Measurements from ENCODE around the gene RHBDL1.

RHBDL1 gene

DNA sequence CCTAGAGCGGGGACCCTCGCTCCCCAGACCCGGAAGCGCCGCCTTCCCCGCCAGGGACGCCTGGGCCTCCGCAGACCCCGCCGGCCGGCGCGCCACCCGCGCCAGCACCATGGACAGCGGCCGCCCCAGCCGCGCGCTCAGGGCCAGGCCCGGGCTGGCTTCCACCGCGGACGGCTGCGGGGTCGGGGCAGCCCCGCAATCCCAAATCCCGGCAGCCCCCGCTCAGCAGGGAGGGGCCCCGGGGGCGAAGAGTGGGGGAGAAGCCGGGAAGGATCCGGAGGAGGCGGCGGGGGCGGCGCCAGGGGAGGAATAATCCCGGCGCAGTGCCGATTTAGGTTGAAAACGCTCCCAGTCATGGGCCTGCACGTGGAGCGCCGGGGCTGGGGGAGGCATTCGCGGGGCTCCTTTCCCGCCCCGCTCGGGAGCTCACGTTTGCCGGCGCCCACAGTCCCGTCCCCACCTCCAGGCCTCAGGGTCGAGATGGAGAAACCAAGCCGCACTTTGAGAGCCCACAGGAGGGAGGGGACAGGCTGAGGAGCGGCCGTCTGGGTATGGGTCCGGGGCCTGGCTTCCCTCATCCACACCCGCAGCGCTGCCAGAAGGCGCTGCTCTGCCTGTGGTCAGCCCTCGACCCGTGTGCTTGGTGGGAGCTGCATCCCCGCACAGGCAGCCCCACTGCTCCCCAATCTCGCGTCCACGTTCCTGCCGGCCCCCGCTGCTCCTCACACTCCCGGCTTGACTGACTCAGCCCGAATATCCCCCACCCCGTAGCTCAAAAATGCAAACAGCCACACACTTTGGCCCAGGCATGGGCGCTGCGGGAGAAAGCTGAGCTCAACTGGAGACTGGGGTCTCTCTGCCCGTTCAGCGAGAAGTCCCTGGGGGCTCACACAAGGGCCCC lies 25.5 kb downstream of the RHBDL1 start:
- no peak overlapping the region for H3K27ac Mint-ChIP-seq
- H3K27me3 Mint-ChIP-seq = peaks cover 90% of the 10 kb centered on the region

DNA sequence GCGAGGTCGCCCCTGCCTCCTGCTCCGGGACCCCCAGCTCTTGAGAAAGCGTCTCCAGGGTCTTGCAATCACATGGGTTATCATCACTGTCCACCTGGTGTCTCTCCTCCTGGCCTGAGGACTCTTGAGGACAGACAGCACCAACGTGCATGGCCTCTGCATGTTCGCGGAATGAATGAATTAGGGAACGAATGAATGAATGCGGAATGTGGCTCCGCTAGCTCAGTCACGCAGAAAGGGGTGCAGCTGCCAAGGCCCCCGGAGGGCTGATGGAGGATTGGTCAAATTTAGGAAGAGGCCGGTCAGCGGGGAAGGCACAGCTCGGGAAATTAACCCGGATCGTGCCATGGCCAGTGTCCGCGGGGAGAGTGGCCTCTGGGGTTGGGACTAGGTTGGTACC lies 26.9 kb downstream of the RHBDL1 start:
- H3K4me1 Mint-ChIP-seq (ENCODE audit: low read depth) = no peaks in the 10 kb centered on the region
- intact Hi-C loops (cut with micrococcal nuclease) = loop anchor here (10.0 kb wide), 1 partner anchor 482 kb away; no protein-coding TSS in a partner anchor
- H3K9me3 Mint-ChIP-seq = no peaks in the 10 kb centered on the region
- no peak overlapping the region for H3K27ac Mint-ChIP-seq
- H3K27me3 Mint-ChIP-seq = peaks cover 90% of the 10 kb centered on the region
- no peak overlapping the region for H3K4me3 Mint-ChIP-seq
- H3K36me3 Mint-ChIP-seq (ENCODE audit: low read depth) = no peaks in the 10 kb centered on the region

More for the DNA sequence above, 25.5 kb downstream of the RHBDL1 start:
- intact Hi-C loops (cut with micrococcal nuclease) = loop anchor here (10.0 kb wide), 1 partner anchor 484 kb away; no protein-coding TSS in a partner anchor
- Mint-ChIP-seq H3K9me3 (no peaks in the 10 kb centered on the region), H3K4me3 (no peak overlapping the region), H3K36me3 (ENCODE audit: low read depth) (no peaks in the 10 kb centered on the region), H3K4me1 (ENCODE audit: low read depth) (peaks cover 1% of the 10 kb centered on the region)

DNA sequence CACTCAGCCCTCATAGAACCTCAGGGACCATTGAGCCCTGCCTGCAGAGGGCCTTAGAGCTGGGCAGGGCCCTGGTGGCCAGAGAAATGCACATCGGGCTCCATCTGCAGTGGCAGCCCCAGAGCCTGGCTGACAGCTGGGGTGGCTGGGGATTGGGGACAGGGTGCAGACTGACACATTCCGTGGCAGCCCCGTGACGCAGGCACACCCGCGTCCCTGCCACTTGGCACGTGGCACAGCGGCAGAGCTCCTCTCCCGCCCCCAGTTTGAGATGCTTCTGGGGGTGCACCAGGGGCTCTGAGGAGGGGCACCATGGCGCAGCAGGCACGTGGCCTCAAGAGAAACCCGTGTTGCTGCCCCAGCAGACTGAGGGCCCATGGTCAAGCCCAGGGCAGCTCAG lies 27.9 kb downstream of the RHBDL1 start:
- no peaks in the 10 kb centered on the region for H3K4me1 Mint-ChIP-seq (ENCODE audit: low read depth)
- intact Hi-C loops (cut with micrococcal nuclease) = loop anchor here (10.0 kb wide), 1 partner anchor 481 kb away; no protein-coding TSS in a partner anchor
- peaks cover 89% of the 10 kb centered on the region for H3K27me3 Mint-ChIP-seq
- no peaks in the 10 kb centered on the region for H3K9me3 Mint-ChIP-seq
- no peaks in the 10 kb centered on the region for H3K36me3 Mint-ChIP-seq (ENCODE audit: low read depth)
- no peak overlapping the region for H3K4me3 Mint-ChIP-seq
- H3K27ac Mint-ChIP-seq = no peak overlapping the region

DNA sequence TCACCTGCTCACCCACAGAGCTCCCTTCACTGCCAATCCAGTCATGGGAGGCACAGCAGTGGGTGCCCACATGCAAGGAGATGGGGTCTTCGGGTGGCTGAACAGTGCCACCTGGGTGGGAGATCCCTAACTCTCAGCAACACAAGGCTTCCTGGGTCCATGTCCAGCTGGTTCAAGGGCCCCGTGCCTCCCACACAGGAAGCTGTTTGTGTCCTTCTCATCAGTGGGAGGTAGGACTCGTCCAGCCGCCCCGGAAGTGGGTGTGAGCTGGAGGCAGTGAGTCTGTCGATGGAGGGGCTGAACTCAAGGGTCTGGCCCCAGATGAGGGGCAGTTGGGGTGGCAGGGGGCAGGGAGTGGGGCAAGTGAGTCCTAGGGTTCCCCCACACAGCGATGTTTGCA lies 28.6 kb downstream of the RHBDL1 start:
- intact Hi-C loops (cut with micrococcal nuclease) = loop anchor here (10.0 kb wide), 1 partner anchor 481 kb away; no protein-coding TSS in a partner anchor
- Mint-ChIP-seq H3K4me3 (no peak overlapping the region), H3K36me3 (ENCODE audit: low read depth) (no peaks in the 10 kb centered on the region), H3K27me3 (peaks cover 89% of the 10 kb centered on the region), H3K9me3 (no peaks in the 10 kb centered on the region), H3K27ac (no peak overlapping the region), H3K4me1 (ENCODE audit: low read depth) (no peaks in the 10 kb centered on the region)

DNA sequence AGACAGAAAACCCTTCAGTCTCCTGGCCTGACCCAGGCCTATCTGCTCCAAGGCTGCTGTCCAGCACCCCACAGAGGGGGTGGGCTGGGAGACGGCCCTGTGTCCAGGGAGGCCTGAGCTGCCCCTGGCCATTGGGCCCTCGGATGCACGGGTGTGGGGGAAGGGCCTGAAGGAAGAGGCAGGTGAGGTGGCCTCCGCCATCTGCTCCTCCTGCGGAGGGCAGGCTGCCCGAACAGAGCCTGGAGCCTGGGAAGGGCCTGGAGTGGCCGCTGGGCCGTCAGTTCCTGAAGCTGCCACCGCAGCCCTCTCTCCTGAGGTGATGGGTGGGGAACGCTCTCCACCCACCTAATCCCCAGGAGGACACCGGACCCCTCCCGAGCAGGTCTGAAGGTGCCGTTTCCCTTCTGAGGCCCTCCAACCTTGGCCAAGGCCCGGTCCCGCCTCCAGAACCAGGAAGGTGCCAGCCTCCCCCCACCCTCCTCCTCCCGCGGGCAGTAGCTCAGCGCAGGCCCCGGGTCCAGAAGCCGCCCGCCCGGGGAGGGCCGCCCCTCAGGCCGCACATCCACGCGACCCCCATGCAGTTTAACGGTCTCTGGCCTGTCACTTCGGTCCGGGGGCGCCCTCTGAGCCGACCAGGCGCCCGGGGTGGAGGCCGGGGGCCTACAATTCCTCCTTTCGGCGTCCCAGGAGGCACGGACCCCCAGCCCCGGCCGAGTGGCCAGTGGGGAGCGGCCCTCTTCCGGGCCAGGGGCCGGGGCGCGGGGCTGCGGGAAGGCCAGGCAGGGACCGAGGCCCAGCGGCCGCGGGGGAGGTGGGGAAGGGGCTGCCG lies 29.3 kb downstream of the RHBDL1 start:
- Mint-ChIP-seq H3K27me3 (peaks cover 89% of the 10 kb centered on the region), H3K27ac (no peak overlapping the region), H3K36me3 (ENCODE audit: low read depth) (no peaks in the 10 kb centered on the region), H3K4me1 (ENCODE audit: low read depth) (no peaks in the 10 kb centered on the region), H3K4me3 (no peak overlapping the region), H3K9me3 (no peaks in the 10 kb centered on the region)
- intact Hi-C loops (cut with micrococcal nuclease) = loop anchor here (10.0 kb wide), 1 partner anchor 480 kb away; no protein-coding TSS in a partner anchor

DNA sequence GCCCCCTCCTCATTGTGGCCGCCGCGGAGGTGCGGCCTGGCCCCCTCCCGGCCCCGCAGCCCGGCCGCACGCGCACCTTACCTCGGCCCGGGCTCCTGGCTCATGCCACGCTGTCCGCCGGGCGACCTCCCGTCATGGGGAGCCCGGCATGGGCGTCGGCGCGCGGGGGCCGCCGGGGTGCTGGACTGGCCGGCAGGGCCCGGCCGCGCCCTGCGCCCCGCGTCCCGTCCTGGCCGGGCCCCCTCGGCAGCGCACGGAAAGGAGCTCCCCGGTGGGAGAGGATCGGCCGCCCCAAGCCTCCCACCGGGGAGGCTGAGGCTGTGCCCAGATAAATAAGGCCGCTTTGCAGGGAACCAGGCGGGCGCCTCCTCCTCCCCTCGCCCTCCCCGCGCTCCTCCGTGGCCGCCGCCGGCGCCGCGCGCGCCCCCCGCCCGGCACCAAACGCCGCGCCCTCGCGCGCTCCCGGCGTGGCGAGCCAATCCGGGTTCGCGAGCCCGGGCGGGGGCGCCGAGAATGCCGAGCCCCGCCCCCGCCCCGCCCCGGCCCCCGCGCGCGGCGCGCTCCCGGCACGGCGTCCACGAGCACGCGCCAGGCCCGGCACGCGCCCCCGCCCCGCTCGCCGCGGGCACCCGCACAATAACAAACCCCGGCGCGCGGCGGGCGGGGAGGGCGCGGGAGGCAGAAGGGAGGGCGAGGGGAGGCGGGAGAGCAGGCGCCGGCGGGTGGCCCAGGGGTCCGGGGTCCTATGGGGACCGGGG lies 30.1 kb downstream of the RHBDL1 start, which contains the start of gene FBXL16:
TSS of gene FBXL16 (minus strand) at position 371 of the 758 bp plus-strand sequence. CDS start 8,396 bp downstream, outside the sequence.
- H3K27me3 Mint-ChIP-seq = peaks cover 90% of the 10 kb centered on the region
- intact Hi-C loops (cut with micrococcal nuclease) = loop anchor here (10.0 kb wide), 1 partner anchor 479 kb away; no protein-coding TSS in a partner anchor
- no peaks in the 10 kb centered on the region for H3K9me3 Mint-ChIP-seq
- H3K36me3 Mint-ChIP-seq (ENCODE audit: low read depth) = no peaks in the 10 kb centered on the region
- no peak within 1 kb of the TSS for H3K4me3 Mint-ChIP-seq
- no peaks in the 10 kb centered on the region for H3K4me1 Mint-ChIP-seq (ENCODE audit: low read depth)
- no peak within 1 kb of the TSS for H3K27ac Mint-ChIP-seq

DNA sequence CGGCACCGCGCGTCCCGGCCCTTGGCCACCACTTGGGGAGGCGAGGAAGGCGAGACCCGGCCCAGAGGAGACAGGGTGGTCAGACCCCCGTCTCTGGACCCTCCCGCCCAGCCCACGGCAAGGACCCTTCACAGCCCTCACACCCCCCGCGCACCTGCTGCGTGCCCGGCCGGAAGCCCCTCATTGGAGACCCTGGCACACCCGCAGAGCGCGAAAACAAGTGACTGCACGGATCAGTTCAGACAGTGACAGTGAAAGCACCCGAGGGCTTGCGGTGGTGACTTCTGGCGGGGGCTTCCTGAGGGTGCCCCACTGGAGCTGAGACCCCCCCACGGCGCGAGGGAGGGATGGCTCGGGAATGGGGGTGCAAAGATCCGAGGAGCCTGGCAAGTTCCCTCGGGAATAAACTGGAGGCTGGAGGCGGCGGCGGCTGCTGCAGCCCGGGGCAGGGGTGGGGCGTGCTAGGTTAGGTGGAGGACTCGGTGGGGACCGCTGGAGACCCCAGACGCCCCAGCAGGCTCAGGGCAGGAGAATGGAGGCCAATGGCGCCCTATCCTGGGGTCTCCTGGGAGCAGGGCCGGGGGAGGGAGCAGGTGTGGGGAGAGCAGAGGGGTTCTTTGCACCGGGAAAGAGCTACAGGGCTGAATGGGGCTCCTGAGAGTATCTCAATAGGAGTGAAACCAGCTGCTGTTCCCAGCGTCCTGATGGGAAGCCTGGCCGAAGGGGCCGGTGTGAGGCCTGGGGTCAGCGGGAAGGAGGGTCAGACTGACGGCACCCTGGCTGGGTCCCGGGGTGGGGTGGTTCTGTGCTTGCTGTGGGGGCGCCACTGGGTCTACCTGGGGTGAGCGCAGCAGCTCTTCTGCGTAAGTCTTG lies 31.0 kb downstream of the RHBDL1 start:
- intact Hi-C loops (cut with micrococcal nuclease) = loop anchor here (10.0 kb wide), 1 partner anchor 478 kb away; no protein-coding TSS in a partner anchor
- Mint-ChIP-seq H3K9me3 (no peaks in the 10 kb centered on the region), H3K27me3 (peaks cover 90% of the 10 kb centered on the region), H3K4me3 (no peak overlapping the region), H3K4me1 (ENCODE audit: low read depth) (no peaks in the 10 kb centered on the region), H3K36me3 (ENCODE audit: low read depth) (no peaks in the 10 kb centered on the region), H3K27ac (no peak overlapping the region)

DNA sequence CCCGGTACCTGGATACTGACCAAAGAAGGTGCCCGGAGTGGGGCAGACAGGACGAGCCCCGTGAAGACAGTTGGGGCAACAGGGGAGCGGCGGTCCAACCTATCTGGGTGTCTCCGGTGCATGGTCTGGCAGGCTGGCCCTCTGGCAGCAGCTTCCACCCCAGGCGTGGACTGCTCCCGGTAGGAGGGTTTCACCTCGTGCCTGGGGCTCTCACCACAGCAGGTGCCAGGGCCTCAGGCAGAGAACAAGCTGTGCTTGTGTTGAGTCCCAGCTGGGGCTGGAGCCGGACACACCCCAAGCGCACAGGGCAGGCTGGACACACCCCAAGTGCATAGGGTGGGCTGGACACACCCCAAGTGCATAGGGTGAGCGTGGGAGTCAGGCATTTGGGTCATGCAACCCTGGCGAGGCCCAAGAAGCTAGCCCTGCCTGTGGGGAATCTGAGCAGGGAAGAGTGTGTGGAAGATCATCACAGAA lies 31.6 kb downstream of the RHBDL1 start:
- Mint-ChIP-seq H3K27ac (no peak overlapping the region), H3K9me3 (no peaks in the 10 kb centered on the region), H3K36me3 (ENCODE audit: low read depth) (no peaks in the 10 kb centered on the region), H3K4me3 (no peak overlapping the region), H3K27me3 (peaks cover 87% of the 10 kb centered on the region), H3K4me1 (ENCODE audit: low read depth) (no peaks in the 10 kb centered on the region)
- intact Hi-C loops (cut with micrococcal nuclease) = loop anchor here (10.0 kb wide), 1 partner anchor 478 kb away; no protein-coding TSS in a partner anchor

DNA sequence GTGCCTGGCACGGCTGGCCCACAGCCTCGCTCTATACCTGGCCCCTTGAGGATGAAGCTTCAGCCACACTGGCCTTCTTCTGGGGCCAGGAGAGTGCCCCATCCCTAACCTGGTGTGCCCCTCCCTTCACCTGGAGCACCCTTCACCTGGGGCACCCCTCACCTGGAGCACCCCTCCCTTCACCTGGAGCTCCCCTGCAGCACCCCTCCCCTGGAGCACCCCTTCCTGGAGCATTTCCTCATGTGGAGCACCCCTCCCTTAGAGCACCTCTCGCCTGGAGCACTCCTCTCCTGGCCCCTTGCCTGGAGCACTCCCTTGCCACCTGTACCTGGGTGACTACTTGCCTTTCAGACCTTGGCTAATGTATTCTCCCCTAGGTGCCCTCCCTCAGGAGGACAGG lies 32.5 kb downstream of the RHBDL1 start:
- Mint-ChIP-seq H3K27ac (no peak overlapping the region), H3K9me3 (no peaks in the 10 kb centered on the region), H3K4me1 (ENCODE audit: low read depth) (peaks cover 4% of the 10 kb centered on the region), H3K36me3 (ENCODE audit: low read depth) (no peaks in the 10 kb centered on the region), H3K27me3 (peaks cover 85% of the 10 kb centered on the region), H3K4me3 (no peak overlapping the region)
- intact Hi-C loops (cut with micrococcal nuclease) = loop anchor here (10.0 kb wide), 1 partner anchor 477 kb away; no protein-coding TSS in a partner anchor

DNA sequence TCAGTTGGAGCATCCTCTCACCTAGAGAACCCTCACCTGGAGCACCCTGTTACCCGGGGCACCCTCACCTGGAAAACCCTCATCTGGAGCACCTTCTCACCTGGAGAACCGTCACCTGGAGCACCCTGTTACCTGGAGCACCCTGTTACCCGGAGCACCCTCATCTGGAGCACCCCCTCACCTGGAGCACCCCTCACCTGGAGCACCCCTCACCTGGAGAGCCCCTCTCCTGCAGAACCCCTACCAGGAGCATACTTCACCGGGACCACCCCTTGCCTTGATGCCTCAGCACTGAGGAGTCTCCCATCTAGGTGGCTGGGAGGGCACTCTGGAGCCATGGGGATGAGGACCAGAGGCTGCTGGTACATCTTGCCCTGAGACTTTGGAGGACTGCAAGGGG lies 33.5 kb downstream of the RHBDL1 start:
- H3K4me3 Mint-ChIP-seq = no peak overlapping the region
- H3K27ac Mint-ChIP-seq = no peak overlapping the region
- no peaks in the 10 kb centered on the region for H3K36me3 Mint-ChIP-seq (ENCODE audit: low read depth)
- H3K27me3 Mint-ChIP-seq = peaks cover 83% of the 10 kb centered on the region
- peaks cover 6% of the 10 kb centered on the region for H3K4me1 Mint-ChIP-seq (ENCODE audit: low read depth)
- no peaks in the 10 kb centered on the region for H3K9me3 Mint-ChIP-seq
- intact Hi-C loops (cut with micrococcal nuclease) = loop anchor here (10.0 kb wide), 1 partner anchor 476 kb away; no protein-coding TSS in a partner anchor

DNA sequence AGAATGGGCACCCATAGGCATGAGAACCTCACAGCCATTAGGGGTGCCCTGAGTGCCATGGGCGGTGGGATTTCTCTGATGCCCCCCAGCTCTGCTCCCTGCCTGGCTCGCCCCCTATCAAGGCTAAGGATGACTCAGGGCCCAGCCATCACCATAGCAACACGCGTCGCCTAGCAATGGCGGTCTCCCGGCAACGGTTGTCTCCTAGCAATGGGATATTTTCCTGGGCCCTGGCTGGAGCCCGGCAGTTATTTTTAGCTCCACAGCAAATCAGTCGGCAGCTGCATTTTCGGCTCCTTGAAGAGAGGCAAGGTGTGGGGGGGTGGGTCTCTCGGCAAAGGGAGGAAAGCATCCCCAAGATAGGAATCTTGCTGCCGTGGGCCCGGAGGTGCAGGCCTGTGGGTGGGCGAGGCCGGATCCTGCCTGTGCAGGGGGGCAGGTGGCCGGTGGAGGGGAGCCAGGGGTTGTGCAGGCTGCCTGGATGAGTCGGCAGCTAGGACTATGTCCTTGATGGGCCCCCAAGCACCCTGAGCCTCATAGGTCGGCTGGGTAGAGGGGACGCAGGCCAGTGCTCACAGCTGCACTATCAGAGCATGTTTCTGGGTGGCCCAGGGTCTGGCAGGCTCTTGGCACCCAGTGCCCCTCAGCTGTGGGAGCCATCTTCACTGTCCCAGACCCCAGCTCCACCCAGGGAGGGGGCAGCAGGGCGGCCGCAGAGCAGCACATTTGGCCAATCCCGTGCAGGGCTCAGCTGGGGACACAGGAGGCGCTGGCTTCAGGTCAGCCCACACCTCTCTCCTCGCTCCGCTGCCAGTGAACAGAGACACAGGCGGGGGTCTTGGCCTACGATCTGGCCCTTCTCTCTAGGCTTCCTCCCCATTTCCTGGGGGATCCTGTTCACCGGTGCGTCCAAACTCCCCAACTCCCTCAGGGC lies 34.4 kb downstream of the RHBDL1 start:
- peaks cover 82% of the 10 kb centered on the region for H3K27me3 Mint-ChIP-seq
- intact Hi-C loops (cut with micrococcal nuclease) = loop anchor here (10.0 kb wide), 1 partner anchor 475 kb away; no protein-coding TSS in a partner anchor
- H3K27ac Mint-ChIP-seq = no peak overlapping the region
- no peak overlapping the region for H3K4me3 Mint-ChIP-seq
- no peaks in the 10 kb centered on the region for H3K9me3 Mint-ChIP-seq
- H3K4me1 Mint-ChIP-seq (ENCODE audit: low read depth) = peaks cover 14% of the 10 kb centered on the region
- no peaks in the 10 kb centered on the region for H3K36me3 Mint-ChIP-seq (ENCODE audit: low read depth)
